Ascending aorta (tissue), 2 donors: Measurements from ENCODE around the gene NTM. TPM values are rescaled to one million over a fixed set of nuclear protein-coding genes. Genes with fewer than 3 reads are reported as not detected.

Source experiments
- DNase-seq, 2 donors: peaks; one replicate each; pipeline ENCODE4 v3.0.0-alpha.2; 2019; ENCODE audit warnings: low spot score in 2 of 2
- H3K27ac ChIP-seq, 2 donors: fragments of 200-600 bp; sonication (generic); one replicate each; pipeline ENCODE4 v1.5.1; 2016 to 2017; ENCODE audit warnings: mild to moderate bottlenecking in 1 of 2
- H3K27me3 ChIP-seq: fragments of 200-600 bp; sonication (generic); one replicate; pipeline ENCODE4 v1.5.1; 2017
- H3K36me3 ChIP-seq, 2 donors: fragments of 200-600 bp; sonication (generic); one replicate each; pipeline ENCODE4 v1.5.1; 2016
- H3K4me1 ChIP-seq, 2 donors: fragments of 200-600 bp; sonication (generic); one replicate each; pipeline ENCODE4 v1.5.1; 2016 to 2017; ENCODE audit warnings: mild to moderate bottlenecking in 1 of 2
- H3K4me3 ChIP-seq, 2 donors: fragments of 200-600 bp; sonication (generic); one replicate each; pipeline ENCODE4 v1.5.1; 2016 to 2017; ENCODE audit warnings: mild to moderate bottlenecking in 1 of 2
- H3K9me3 ChIP-seq, 2 donors: fragments of 200-600 bp; sonication (generic); one replicate each; pipeline ENCODE4 v1.5.1; 2016
- CTCF ChIP-seq, 3 experiments: fragments of 200-600 bp in 2 of 3; fragments of 450-650 bp in 1 of 3; sonication (generic) in 2 of 3; IDR thresholded peaks; one replicate each; pipeline ENCODE4 v1.5.1; 2016 to 2019; ENCODE audit warnings: antibody characterized with exemption in 3 of 3, mild to moderate bottlenecking in 1 of 3, moderate library complexity in 1 of 3
- intact Hi-C: fragments of 100-400 bp; cut with DNase I; formaldehyde crosslinking; loops from one replicate; pipeline ENCODE4 v1.15.1; 2023
- total RNA-seq: library from RNA; depleted of rRNA; stranded (reverse); fragments of >200 nt; gene quantifications from one replicate; pipeline ENCODE4 v1.1.0, GENCODE V29; 2016

NTM gene
- total RNA-seq, 1 donor from 2014 or later = not detected

GRCh38 chr11:131441051-131441810 lies 70.8 kb downstream of the NTM start:
- DNase-seq = no peak
- no peak overlapping the region for H3K27ac ChIP-seq
- no peaks in the 10 kb centered on the region for H3K27me3 ChIP-seq
- no peaks in the 10 kb centered on the region for H3K4me1 ChIP-seq
- H3K9me3 ChIP-seq = no peaks in the 10 kb centered on the region
- no peak for TF ChIP-seq CTCF (IDR thresholded peaks at IDR 0.05)
- intact Hi-C loops = no loop called here
- H3K4me3 ChIP-seq = no peak overlapping the region
- no peaks in the 10 kb centered on the region for H3K36me3 ChIP-seq

GRCh38 chr11:131446590-131447275 lies 76.3 kb downstream of the NTM start:
- H3K4me3 ChIP-seq = no peak overlapping the region
- H3K9me3 ChIP-seq = no peaks in the 10 kb centered on the region
- intact Hi-C loops = no loop called here
- DNase-seq = no peak
- no peak overlapping the region for H3K27ac ChIP-seq
- no peaks in the 10 kb centered on the region for H3K4me1 ChIP-seq
- H3K27me3 ChIP-seq = no peaks in the 10 kb centered on the region
- H3K36me3 ChIP-seq = no peaks in the 10 kb centered on the region
- TF ChIP-seq CTCF (IDR thresholded peaks at IDR 0.05) = no peak

- no peak for TF ChIP-seq CTCF (IDR thresholded peaks at IDR 0.05)
- intact Hi-C loops = no loop called here
- H3K27me3 ChIP-seq = no peaks in the 10 kb centered on the region
- DNase-seq = no peak
- no peaks in the 10 kb centered on the region for H3K9me3 ChIP-seq
- H3K4me1 ChIP-seq = no peaks in the 10 kb centered on the region
- no peak overlapping the region for H3K27ac ChIP-seq
- H3K36me3 ChIP-seq = no peaks in the 10 kb centered on the region
- H3K4me3 ChIP-seq = no peak overlapping the region
Measured at GRCh38 chr11:131447277-131447815, 76.9 kb downstream of the NTM start.

GRCh38 chr11:131447898-131448297 lies 77.5 kb downstream of the NTM start:
- no peak for TF ChIP-seq CTCF (IDR thresholded peaks at IDR 0.05)
- no peak for DNase-seq
- Histone ChIP-seq H3K27ac (no peak overlapping the region), H3K4me3 (no peak overlapping the region), H3K27me3 (no peaks in the 10 kb centered on the region), H3K9me3 (no peaks in the 10 kb centered on the region), H3K4me1 (no peaks in the 10 kb centered on the region), H3K36me3 (no peaks in the 10 kb centered on the region)
- intact Hi-C loops = no loop called here

- no peak overlapping the region for H3K4me3 ChIP-seq
- no peaks in the 10 kb centered on the region for H3K9me3 ChIP-seq
- intact Hi-C loops = no loop called here
- no peak for TF ChIP-seq CTCF (IDR thresholded peaks at IDR 0.05)
- H3K27me3 ChIP-seq = no peaks in the 10 kb centered on the region
- no peak overlapping the region for H3K27ac ChIP-seq
- no peak for DNase-seq
- H3K36me3 ChIP-seq = no peaks in the 10 kb centered on the region
- H3K4me1 ChIP-seq = no peaks in the 10 kb centered on the region
Measured at GRCh38 chr11:131449036-131450019, 78.9 kb downstream of the NTM start.
